Measurements from ENCODE around the gene EXOC1. TPM values are rescaled to one million over a fixed set of nuclear protein-coding genes. Genes with fewer than 3 reads are reported as not detected.
A peak's percentile ranks its signal among the peaks of the same experiment; 100 is the strongest.

EXOC1 gene
- total and polyA plus RNA-seq, 3 donors from 2014 or later = 29.4 to 46.4 (median 40.4) TPM

DNA sequence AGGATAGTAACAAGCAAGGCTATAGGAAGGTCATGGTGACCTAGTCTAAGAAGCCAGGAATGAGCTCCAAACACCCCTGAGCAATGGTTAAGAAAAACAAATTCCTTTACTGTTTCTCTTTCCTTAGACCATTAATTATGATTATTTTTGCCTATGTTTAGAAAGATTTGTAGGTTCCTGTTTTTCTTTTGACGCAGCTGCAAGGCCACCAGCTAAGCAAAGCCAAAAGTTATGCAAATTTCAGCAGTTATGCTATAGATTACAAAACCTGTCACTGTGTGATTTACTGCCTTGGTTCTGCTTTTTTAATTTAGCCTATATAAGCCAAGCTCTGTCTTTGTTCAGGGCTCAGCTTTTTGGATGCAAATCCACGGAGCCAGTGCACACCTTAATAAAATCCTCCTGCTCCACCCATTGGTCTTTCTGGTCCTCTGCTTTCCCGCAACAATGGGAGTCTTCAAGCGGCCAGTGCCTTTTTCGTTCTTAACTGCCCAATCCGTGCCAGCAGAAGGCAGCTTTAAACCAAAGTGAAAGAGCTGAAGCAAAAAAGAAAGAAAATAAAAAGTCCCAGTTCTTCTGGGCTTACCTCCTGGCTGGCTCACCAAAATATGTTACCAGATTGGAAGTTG is 93.9 kb downstream of the EXOC1 start:
- peak overlapping the region in 1 of 2 donors; percentile 90 for H3K27ac ChIP-seq
- H3K27me3 ChIP-seq = no peaks in the 10 kb centered on the region
- H3K4me3 ChIP-seq = no peak overlapping the region
- intact Hi-C loops (cut with DNase I; ENCODE audit: low total_unique reads) = no loop called here
- no peaks in the 10 kb centered on the region for H3K36me3 ChIP-seq (ENCODE audit: low read depth, missing control alignments)
- TF ChIP-seq, protein P1, sequence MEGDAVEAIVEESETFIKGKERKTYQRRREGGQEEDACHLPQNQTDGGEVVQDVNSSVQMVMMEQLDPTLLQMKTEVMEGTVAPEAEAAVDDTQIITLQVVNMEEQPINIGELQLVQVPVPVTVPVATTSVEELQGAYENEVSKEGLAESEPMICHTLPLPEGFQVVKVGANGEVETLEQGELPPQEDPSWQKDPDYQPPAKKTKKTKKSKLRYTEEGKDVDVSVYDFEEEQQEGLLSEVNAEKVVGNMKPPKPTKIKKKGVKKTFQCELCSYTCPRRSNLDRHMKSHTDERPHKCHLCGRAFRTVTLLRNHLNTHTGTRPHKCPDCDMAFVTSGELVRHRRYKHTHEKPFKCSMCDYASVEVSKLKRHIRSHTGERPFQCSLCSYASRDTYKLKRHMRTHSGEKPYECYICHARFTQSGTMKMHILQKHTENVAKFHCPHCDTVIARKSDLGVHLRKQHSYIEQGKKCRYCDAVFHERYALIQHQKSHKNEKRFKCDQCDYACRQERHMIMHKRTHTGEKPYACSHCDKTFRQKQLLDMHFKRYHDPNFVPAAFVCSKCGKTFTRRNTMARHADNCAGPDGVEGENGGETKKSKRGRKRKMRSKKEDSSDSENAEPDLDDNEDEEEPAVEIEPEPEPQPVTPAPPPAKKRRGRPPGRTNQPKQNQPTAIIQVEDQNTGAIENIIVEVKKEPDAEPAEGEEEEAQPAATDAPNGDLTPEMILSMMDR (IDR thresholded peaks at IDR 0.05) = no peak
- no peak for TF ChIP-seq POLR2A (IDR thresholded peaks at IDR 0.05)
- 31 to 34% methylated on average over 6 of the region's 6 CpGs for WGBS, 2 donors
- DNase-seq = no peak
- H3K4me1 ChIP-seq = peaks cover 8% of the 10 kb centered on the region
- H3K9me3 ChIP-seq = no peaks in the 10 kb centered on the region

DNA sequence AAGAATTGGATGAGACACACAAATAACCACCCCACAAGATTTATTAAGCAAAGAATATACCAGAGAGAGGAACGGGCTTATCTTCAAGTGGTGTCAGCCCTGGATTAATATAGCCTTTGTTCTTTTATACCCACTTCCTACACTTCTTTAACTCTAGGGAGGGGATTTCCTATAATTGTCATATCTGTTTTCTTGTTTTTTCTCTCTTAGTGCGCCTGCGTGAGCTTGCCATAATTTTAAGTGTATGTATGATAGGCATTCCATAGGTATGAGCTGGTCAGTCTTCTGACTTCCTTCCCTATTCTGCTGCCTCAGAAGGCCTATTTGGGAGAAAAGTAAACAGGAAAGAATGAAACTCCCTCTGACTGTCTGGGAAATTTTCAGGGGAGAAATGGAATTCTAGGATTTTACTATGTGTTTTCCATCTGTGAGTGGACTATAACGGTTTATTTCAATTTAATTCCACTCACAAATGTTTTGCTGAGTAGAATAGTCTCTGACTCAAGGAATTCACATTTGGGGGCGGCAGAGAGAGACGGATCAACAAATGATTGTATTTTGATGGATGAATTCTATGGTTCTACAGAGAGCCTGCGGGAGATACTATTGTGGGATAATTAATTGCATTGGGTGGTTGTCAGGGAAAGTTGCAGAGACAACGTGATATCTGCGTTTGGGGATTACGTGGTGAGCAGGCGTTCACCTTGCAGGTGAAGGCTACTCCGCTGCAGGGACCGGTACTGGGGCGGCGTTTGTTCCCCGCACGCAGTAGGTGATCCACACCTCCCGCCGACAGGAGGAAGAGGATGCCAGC is 94.7 kb downstream of the EXOC1 start:
- intact Hi-C loops (cut with DNase I; ENCODE audit: low total_unique reads) = no loop called here
- WGBS, 2 donors = 2 to 3% methylated on average over 15 to 19 of the region's 19 CpGs

DNA sequence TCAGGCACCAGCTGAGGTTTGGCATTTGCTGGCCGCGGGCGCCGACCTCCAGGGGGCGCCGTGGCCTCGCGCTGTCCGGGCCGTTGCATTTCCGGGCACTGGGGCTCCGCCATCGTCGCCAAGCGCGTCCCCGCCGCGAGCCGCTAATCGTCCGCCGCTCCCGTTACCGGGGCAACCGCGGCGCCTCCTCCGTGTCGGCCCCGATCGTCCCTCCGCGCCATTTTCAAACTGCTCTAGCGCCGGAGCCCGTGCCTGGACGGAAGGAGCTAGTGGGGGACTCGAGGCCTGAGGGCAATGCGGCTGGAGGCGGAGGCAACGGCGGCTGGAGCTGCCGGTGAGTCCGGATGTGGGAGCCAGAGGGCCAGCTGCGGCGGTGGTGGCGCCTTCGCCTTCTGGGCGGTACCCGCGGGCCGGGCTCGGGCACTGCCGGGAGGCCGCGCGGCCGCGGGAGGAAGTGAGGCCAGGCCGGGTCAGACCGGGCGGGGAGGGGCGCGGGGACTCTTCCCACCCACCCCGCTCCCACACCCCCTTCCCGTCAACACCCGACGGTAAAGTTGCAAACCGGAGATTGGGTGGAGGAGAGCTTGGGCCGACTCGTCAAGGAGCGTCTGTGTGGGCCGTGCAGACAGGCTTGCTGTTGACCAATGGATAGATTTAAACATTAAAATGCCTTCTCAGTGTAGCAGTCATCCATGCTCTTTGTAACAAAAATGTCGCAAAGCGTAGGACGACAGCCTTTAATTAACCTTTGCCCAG is 95.5 kb downstream of the EXOC1 start, which contains the start of gene CEP135:
TSS of gene CEP135 (plus strand) at position 220 of the 756 bp plus-strand sequence. CDS start 3,186 bp downstream, outside the sequence.
- intact Hi-C loops (cut with DNase I; ENCODE audit: low total_unique reads) = no loop called here

More for the DNA sequence above, 94.7 kb downstream of the EXOC1 start:
- Histone ChIP-seq H3K27me3 (no peaks in the 10 kb centered on the region), H3K4me1 (peaks cover 8% of the 10 kb centered on the region), H3K36me3 (ENCODE audit: low read depth, missing control alignments) (no peaks in the 10 kb centered on the region), H3K27ac (peak overlapping the region; percentile 75 to 90), H3K9me3 (no peaks in the 10 kb centered on the region), H3K4me3 (peak overlapping the region; percentile 73 to 78)
- DNase-seq = no peak
- TF ChIP-seq, protein P1 (IDR thresholded peaks at IDR 0.05) = no peak
- no peak for TF ChIP-seq POLR2A (IDR thresholded peaks at IDR 0.05)

DNA sequence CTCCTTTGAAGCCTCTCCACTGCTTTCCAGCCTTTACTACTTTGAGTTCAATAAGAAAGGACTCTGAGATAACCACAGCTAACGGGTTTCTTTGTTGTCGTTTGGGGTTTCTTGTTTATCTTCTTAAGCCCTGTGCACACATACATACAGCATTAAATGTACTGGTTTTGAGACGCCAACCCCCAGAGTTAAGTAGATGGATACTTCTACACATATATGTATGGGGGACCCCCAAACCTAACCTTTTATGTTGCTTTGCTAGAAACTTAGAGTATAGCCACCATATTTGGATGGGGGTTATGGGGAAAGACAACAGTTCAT is 96.0 kb downstream of the EXOC1 start:
- DNase-seq = no peak
- H3K27ac ChIP-seq = peak overlapping the region; percentile 75 to 90
- H3K9me3 ChIP-seq = no peaks in the 10 kb centered on the region
- no peak for TF ChIP-seq POLR2A (IDR thresholded peaks at IDR 0.05)
- TF ChIP-seq, protein P1 (IDR thresholded peaks at IDR 0.05) = no peak
- no peaks in the 10 kb centered on the region for H3K27me3 ChIP-seq
- H3K4me1 ChIP-seq = peaks cover 8% of the 10 kb centered on the region
- intact Hi-C loops (cut with DNase I; ENCODE audit: low total_unique reads) = no loop called here
- peak overlapping the region; percentile 73 to 78 for H3K4me3 ChIP-seq
- WGBS, 2 donors = 0% methylated on average over 3 of the region's 3 CpGs
- no peaks in the 10 kb centered on the region for H3K36me3 ChIP-seq (ENCODE audit: low read depth, missing control alignments)

More for the DNA sequence above, 95.5 kb downstream of the EXOC1 start, which contains the start of gene CEP135:
- TF ChIP-seq, protein P1 (IDR thresholded peaks at IDR 0.05) = peak; percentile 92 to 96 (median 93)
- no peak for TF ChIP-seq POLR2A (IDR thresholded peaks at IDR 0.05)
- peak within 1 kb of the TSS; percentile 75 to 90 for H3K27ac ChIP-seq
- no peaks in the 10 kb centered on the region for H3K27me3 ChIP-seq
- WGBS, 2 donors = 0% methylated on average over 30 to 73 of the region's 77 CpGs
- peak within 1 kb of the TSS; percentile 73 to 78 for H3K4me3 ChIP-seq
- H3K4me1 ChIP-seq = peaks cover 8% of the 10 kb centered on the region
- no peaks in the 10 kb centered on the region for H3K36me3 ChIP-seq (ENCODE audit: low read depth, missing control alignments)
- H3K9me3 ChIP-seq = no peaks in the 10 kb centered on the region
- peak; percentile 95 for DNase-seq

Data from testis (tissue), 3 donors.